Right lobe of liver (tissue), 4 donors: ENCODE measurements around the gene MSH4.
"Not testable (repeated sequence)": the region's sequence is repeated elsewhere in the genome, so short reads cannot be mapped to it uniquely, and the experiment has no call there.

Source experiments
- POLR2A ChIP-seq: fragments of 450-650 bp; IDR thresholded peaks from one replicate; pipeline ENCODE4 v1.6.1; 2017; ENCODE audit warnings: antibody characterized with exemption, mild to moderate bottlenecking
- TF ChIP-seq, protein P1 (sequence below), 4 donors: fragments of 200-600 bp in 3 of 4; fragments of 450-650 bp in 1 of 4; IDR thresholded peaks; one replicate each; pipeline versions ENCODE4 v1.5.1 to v1.8.0; 2016 to 2022; ENCODE audit warnings: antibody characterized with exemption in 4 of 4, mild to moderate bottlenecking in 2 of 4
- donor health status: DM: no; HTN: no; CAD: no.
- donor health status: DM: no; HTN: no; CAD: no.
- donor health status: DM: no; HTN: yes; CAD: no.

DNA sequence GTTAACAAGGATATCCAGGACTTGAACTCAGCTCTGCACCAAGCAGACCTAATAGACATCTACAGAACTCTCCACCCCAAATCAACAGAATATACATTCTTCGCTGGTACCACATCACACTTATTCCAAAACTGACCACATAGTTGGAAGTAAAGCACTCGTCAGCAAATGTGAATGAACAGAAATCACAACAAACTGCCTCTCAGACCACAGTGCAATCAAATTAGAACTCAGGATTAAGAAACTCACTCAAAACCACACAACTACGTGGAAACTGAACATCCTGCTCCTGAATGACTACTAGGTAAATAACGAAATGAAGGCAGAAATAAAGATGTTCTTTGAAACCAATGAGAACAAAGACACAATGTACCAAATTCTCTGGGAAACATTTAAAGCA, 16.5 kb upstream of the MSH4 start:
- not testable (repeated sequence) for TF ChIP-seq POLR2A
- TF ChIP-seq, protein P1, sequence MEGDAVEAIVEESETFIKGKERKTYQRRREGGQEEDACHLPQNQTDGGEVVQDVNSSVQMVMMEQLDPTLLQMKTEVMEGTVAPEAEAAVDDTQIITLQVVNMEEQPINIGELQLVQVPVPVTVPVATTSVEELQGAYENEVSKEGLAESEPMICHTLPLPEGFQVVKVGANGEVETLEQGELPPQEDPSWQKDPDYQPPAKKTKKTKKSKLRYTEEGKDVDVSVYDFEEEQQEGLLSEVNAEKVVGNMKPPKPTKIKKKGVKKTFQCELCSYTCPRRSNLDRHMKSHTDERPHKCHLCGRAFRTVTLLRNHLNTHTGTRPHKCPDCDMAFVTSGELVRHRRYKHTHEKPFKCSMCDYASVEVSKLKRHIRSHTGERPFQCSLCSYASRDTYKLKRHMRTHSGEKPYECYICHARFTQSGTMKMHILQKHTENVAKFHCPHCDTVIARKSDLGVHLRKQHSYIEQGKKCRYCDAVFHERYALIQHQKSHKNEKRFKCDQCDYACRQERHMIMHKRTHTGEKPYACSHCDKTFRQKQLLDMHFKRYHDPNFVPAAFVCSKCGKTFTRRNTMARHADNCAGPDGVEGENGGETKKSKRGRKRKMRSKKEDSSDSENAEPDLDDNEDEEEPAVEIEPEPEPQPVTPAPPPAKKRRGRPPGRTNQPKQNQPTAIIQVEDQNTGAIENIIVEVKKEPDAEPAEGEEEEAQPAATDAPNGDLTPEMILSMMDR (IDR thresholded peaks at IDR 0.05) = not testable (repeated sequence)
